Fibroblast of villous mesenchyme (primary cell): ENCODE results near the gene PGAP3. TPM values are rescaled to one million over a fixed set of nuclear protein-coding genes. Genes with fewer than 3 reads are reported as not detected.

Source experiments
- DNase-seq: peaks from one replicate; pipeline ENCODE4 v3.0.0-alpha.2; 2010; ENCODE audit warnings: low read depth
- H3K4me3 ChIP-seq: 2 replicates; pipeline ENCODE4 v1.5.1; 2011; ENCODE audit warnings: low read depth, mild to moderate bottlenecking, low read length
- total RNA-seq: library from RNA; depleted of rRNA; stranded (reverse); fragments of >200 nt; gene quantifications from 2 replicates; pipeline ENCODE4 v1.2.3, GENCODE V29; 2012
- TF ChIP-seq, protein P1 (sequence below): IDR thresholded peaks from 2 replicates; pipeline ENCODE4 v1.5.1; 2012; ENCODE audit warnings: low read depth, mild to moderate bottlenecking, low read length; ENCODE audit not compliant: insufficient read depth

The PGAP3 gene
- total RNA-seq, 1 donor, result 4.7 TPM

DNA sequence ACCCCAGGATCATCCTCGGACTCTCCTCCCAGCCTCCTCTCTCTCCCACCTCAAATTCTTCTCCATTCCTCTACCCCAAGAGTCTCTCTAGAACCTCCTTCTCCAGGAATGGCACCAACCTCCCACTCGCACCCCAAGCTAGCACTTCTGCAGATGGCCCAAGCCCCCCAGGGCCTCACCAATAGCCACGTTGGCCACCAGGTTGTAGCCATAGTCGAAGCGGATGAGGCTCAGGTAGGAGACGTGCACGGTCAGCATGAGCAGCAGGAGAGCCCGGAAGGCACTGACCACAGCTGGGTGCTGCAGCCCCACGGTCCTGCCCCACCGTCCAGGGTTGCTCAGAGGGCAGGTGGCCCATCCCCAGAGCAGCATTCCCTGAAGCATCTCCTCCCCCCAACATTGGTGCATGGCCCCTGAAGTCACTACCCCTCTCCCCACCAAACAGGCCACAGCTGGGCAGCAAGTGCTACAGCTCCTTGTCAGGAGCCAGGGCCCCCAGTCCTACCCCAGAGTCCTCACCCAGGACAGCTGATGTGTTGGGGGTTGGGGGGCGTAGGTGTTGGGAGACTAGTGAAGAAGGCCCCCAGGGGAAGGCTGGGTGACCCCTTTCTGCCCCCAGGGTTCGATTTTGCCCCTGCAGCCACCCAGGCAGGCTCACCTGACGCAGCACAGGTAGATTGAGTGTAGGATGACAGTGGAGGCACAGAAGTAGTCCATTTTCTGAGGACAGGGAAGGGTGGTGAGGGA lies 14.3 kb downstream of the PGAP3 start:
- TF ChIP-seq, protein P1, sequence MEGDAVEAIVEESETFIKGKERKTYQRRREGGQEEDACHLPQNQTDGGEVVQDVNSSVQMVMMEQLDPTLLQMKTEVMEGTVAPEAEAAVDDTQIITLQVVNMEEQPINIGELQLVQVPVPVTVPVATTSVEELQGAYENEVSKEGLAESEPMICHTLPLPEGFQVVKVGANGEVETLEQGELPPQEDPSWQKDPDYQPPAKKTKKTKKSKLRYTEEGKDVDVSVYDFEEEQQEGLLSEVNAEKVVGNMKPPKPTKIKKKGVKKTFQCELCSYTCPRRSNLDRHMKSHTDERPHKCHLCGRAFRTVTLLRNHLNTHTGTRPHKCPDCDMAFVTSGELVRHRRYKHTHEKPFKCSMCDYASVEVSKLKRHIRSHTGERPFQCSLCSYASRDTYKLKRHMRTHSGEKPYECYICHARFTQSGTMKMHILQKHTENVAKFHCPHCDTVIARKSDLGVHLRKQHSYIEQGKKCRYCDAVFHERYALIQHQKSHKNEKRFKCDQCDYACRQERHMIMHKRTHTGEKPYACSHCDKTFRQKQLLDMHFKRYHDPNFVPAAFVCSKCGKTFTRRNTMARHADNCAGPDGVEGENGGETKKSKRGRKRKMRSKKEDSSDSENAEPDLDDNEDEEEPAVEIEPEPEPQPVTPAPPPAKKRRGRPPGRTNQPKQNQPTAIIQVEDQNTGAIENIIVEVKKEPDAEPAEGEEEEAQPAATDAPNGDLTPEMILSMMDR, result no peak
- no peak for DNase-seq
- H3K4me3 ChIP-seq, result no peak overlapping the region

DNA sequence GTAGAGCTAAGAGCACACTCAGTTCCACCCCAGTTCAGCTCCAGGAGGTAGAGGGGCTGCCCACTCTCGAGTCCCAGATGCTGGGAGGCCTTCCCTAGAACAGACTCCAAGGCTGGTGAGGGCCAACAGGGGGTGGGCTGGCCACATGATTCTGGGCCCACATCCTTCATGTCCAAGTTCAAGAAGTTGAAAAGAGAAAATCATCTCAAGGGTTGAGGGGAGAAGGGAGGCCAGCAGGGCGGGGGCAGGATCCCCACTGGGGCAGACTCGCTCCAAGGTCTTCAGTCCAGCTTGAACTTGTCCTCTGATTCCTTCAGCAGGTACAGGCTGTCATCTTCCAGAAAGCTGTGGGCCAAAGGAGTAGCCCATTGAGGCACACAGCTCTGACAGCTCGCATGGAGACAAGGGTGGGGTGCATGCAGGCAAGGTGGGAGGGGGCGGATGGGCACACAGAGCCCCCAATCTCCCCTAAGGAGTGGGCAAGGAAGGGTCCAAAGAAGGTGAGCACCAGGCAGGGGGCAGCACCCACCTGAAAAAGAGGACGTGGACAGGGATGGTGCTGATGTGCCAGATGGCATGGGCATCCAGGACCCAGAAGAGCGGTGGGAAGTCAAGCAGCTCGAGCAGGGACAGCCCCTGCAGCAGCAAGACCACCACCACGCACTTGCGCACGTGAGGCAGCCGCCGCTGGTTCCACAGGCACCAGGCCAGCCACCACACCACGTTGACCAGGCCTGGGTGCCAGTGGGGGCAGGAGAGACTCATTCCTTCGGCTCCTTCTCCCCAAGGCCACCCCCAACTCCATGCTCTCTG lies 15.1 kb downstream of the PGAP3 start:
- TF ChIP-seq, protein P1, result no peak
- DNase-seq, result no peak
- no peak overlapping the region for H3K4me3 ChIP-seq

DNA sequence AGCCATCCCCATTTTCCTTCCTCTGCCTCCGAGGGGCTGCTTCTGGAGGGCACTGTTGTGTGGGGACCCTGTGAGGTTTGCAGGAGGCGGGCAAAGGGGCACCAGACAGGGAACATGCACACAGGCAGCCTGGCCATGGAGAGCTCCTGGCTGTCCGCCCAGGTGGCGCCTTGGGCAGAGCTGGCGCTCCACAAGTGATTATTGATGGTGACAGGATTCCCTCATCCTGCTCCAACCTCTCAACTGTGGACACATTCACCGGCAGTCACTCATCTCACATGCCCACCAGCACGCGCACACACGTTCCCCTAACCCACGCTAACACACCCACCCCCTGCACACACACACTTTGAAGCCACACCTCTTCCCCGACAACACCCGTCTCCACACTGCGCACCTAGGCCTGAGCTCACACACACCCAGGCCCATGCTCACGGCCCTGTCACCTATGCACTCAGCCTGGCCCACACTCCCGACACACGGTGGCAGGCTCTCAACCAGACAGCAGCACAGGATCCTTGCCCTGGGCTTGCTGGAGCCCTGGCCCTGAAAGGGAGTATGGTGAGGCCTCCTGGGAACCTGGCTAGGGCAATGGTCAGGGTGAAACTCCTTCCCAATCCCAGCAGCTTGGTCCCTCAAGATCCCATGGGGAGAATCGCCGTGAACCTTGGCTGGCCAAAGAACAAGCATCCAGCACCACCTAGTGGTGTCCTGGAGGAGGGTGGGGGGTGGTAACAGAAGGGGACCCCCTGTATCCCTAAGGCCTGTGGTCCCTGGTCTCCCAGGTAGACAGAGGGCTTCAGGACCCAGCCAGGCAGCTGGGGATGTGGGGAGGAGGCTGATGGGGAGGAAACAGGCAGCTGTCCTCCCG lies 16.0 kb downstream of the PGAP3 start:
- peak; percentile 37 for DNase-seq
- TF ChIP-seq, protein P1, result peak; percentile 71
- no peak overlapping the region for H3K4me3 ChIP-seq

DNA sequence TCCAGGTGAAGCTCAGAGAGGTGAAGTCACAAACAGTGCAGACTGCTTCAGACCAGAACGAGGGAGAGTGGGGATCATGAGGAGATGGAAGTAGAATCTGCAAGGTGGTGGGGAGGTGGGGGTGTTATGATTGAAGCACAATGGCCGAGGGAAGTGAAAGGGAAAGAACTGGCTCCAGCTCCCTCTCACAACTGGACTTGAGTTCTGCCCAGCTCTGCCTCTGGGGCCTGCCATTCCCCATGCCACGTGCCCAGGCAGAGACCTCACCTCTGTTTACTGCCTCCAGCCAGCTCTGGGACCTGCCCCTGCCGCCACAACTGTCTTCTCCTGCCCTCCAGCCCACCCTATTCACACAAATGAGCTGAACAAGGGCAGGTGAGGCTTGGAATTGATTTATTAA lies 17.1 kb downstream of the PGAP3 start:
- no peak overlapping the region for H3K4me3 ChIP-seq
- DNase-seq, result no peak
- TF ChIP-seq, protein P1, result no peak

DNA sequence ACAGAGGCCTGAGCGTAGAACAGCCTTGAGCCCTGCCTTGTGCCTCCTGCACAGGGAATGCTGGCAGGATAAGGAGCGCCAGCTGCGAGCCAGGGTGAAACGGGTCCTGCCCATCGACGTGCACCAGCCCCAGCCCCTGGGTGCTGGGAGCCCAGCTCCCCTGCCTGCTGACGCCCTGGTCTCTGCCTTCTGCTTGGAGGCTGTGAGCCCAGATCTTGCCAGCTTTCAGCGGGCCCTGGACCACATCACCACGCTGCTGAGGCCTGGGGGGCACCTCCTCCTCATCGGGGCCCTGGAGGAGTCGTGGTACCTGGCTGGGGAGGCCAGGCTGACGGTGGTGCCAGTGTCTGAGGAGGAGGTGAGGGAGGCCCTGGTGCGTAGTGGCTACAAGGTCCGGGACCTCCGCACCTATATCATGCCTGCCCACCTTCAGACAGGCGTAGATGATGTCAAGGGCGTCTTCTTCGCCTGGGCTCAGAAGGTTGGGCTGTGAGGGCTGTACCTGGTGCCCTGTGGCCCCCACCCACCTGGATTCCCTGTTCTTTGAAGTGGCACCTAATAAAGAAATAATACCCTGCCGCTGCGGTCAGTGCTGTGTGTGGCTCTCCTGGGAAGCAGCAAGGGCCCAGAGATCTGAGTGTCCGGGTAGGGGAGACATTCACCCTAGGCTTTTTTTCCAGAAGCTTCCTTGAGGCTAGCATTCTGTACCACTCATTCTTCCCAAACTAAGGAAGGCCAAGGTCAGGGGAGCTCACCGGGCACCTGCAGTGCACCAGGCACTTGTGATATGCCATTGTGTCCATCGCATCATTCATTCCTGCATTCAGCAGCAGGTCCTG lies 17.7 kb downstream of the PGAP3 start:
- no peak overlapping the region for H3K4me3 ChIP-seq
- TF ChIP-seq, protein P1, result no peak
- DNase-seq, result no peak
